Heart left ventricle (tissue), 16 donors: Measurements from ENCODE around the gene KHDC1L. TPM values are rescaled to one million over a fixed set of nuclear protein-coding genes. Genes with fewer than 3 reads are reported as not detected.

Experiments
- ATAC-seq, 4 donors: fragments of 200-7000 bp; cut with Tn5 transposase; one replicate each; pipeline ENCODE4 v1.9.1; 2020 to 2022; ENCODE audit warnings: moderate library complexity in 4 of 4, mild to moderate bottlenecking in 3 of 4, moderate number of reproducible peaks in 1 of 4
- DNase-seq, 5 donors: peaks; one replicate each; pipeline ENCODE4 v3.0.0-alpha.2; 2020
- H3K27ac ChIP-seq, 12 donors: fragments of 200-600 bp; sonication (generic) in 4 of 12; one replicate each; pipeline versions ENCODE4 v1.5.0 to v1.8.0; 2016 to 2022; ENCODE audit warnings: mild to moderate bottlenecking in 2 of 12
- H3K27me3 ChIP-seq, 9 donors: fragments of 200-600 bp; sonication (generic) in 2 of 9; one replicate each; pipeline versions ENCODE4 v1.5.1 to v1.8.0; 2016 to 2022; ENCODE audit warnings: mild to moderate bottlenecking in 3 of 9
- H3K36me3 ChIP-seq, 9 donors: fragments of 200-600 bp; sonication (generic) in 2 of 9; one replicate each; pipeline versions ENCODE4 v1.5.0 to v1.8.0; 2018 to 2022; ENCODE audit warnings: mild to moderate bottlenecking in 2 of 9
- H3K4me1 ChIP-seq, 12 donors: fragments of 200-600 bp; sonication (generic) in 4 of 12; one replicate each; pipeline versions ENCODE4 v1.5.0 to v1.8.0; 2016 to 2022; ENCODE audit warnings: mild to moderate bottlenecking in 3 of 12
- H3K4me3 ChIP-seq, 12 donors: fragments of 200-600 bp; sonication (generic) in 4 of 12; one replicate each; pipeline versions ENCODE4 v1.5.0 to v1.8.0; 2017 to 2022; ENCODE audit warnings: mild to moderate bottlenecking in 9 of 12, moderate library complexity in 4 of 12
- H3K9me3 ChIP-seq, 12 donors: fragments of 200-600 bp; sonication (generic) in 4 of 12; one replicate each; pipeline versions ENCODE4 v1.5.0 to v1.8.0; 2016 to 2022; ENCODE audit warnings: mild to moderate bottlenecking in 1 of 12
- POLR2A ChIP-seq, 2 donors: fragments of 450-650 bp; IDR thresholded peaks; one replicate each; pipeline ENCODE4 v1.6.1; 2017; ENCODE audit warnings: antibody characterized with exemption in 2 of 2, mild to moderate bottlenecking in 2 of 2, moderate library complexity in 2 of 2
- WGBS, 4 donors: extraction: QIAGEN DNeasy Blood & Tissue Kit in 2 of 4; methylation state at CpG; one replicate each; pipeline versions ENCODE4 v1.1.5 to v1.1.7; 2013 to 2018; 5-methylcytosine and 5-hydroxymethylcytosine counted together
- intact Hi-C, 10 donors: fragments of 100-400 bp; cut with DNase I; formaldehyde crosslinking; loops; one replicate each; pipeline versions ENCODE4 v1.11.1 to v1.14.2; 2022
- polyA plus RNA-seq, 2 donors: library from polyadenylated mRNA; stranded (reverse); fragments of 200-250 nt; gene quantifications; one replicate each; pipeline ENCODE4 v1.2.3, GENCODE V29; 2013
- total RNA-seq, 9 donors: library from RNA; depleted of rRNA in 2 of 9; stranded (reverse); fragments of >200 nt in 2 of 9; fragmentation: NEBNext Ultra II Directional in 3 of 9; extraction: Animal tissue kit (Norgen Biotek cat#: 25700) in 3 of 9; gene quantifications; one replicate each; pipeline versions ENCODE4 v1.1.0 to v1.2.4, GENCODE V29; 2016 to 2023
- TF ChIP-seq, protein P1 (sequence below), 12 donors: fragments of 200-600 bp; sonication (generic) in 4 of 12; IDR thresholded peaks; one replicate each; pipeline versions ENCODE4 v1.5.0 to v1.8.0; 2018 to 2022; ENCODE audit warnings: antibody characterized with exemption in 12 of 12, mild to moderate bottlenecking in 5 of 12
- donor health status: ischemic (EF 13 %, LVEDD 7.1; RV severe dilation, severe dysfunction).
- donor health status: healthy with polysubstance abuse.
- donor health status: DM: no; HTN: yes; CAD: no.
- donor health status: DM: no; HTN: no; CAD: no.
- donor health status: ischemic (EF 25% LVEDD 6.9; RV normal size, moderate dysfunction).
- donor health status: ischemic (EF 25% LVEDD 5.7; RV mildly dilated, moderate dysfunction).
- donor health status: healthy.
- donor health status: DM: yes; HTN: yes; CAD: no.
- donor health status: ischemic (EF 35%, LVEDD 5.7; RV mildly dilated, moderate dysfunction).
- donor health status: nonischemic (EF 11% LVEDD 7.7; RV severe dilation, severe dysfunction).
- donor health status: DM: yes; HTN: yes; CAD: no.
- donor health status: PGD.
- donor health status: ischemic (EF 29% LVEDD 5.4; RV normal size, mild dysfunction).
- donor health status: nonischemic (EF 23%, LVEDD 6.1; RV moderate dilation, normal function).

Gene KHDC1L
- total and polyA plus RNA-seq, 11 donors: not detected

DNA sequence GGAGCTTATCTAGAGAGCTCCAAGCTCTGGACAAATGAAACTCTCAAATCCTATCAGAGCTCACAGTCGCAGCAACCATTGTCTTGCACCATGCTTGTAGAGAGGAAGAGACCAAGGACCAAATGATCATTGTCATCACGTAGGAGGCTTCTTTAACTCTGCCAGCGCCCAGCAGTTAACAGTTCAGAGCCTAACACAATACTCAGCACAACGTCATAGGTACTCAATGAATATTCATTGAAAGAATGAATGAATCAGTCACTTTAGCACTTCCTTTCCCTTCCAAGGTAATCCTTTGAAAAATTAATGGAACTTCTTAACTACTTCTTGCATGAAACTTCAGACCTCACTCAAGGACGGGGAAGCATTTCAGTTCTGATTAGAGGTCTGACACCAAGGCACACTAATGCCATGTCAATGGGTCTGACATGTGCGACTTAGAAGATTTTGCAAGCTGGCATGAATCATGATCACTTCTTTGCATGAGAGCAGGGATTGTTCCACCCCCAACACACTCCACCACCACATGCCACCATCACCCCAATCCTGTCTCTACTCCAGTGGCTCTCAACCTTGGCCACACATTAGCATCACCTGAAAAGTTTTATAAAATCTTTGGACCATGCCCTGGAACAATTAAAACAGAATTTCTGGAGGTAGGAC is 45.1 kb downstream of the KHDC1L start:
- ATAC-seq: no peak
- DNase-seq: no peak
- H3K27ac ChIP-seq: no peak overlapping the region
- intact Hi-C loops: loop anchor here (2.0 to 5.0 kb wide), 2 partner anchors 767 to 768 kb away; no protein-coding TSS in a partner anchor
- H3K4me1 ChIP-seq: peaks cover 0 to 5% (median 0%) of the 10 kb centered on the region in 12 donors
- peaks cover 0 to 11% (median 3%) of the 10 kb centered on the region in 9 donors for H3K27me3 ChIP-seq
- no peak for TF ChIP-seq POLR2A (IDR thresholded peaks at IDR 0.05)
- TF ChIP-seq, protein P1, sequence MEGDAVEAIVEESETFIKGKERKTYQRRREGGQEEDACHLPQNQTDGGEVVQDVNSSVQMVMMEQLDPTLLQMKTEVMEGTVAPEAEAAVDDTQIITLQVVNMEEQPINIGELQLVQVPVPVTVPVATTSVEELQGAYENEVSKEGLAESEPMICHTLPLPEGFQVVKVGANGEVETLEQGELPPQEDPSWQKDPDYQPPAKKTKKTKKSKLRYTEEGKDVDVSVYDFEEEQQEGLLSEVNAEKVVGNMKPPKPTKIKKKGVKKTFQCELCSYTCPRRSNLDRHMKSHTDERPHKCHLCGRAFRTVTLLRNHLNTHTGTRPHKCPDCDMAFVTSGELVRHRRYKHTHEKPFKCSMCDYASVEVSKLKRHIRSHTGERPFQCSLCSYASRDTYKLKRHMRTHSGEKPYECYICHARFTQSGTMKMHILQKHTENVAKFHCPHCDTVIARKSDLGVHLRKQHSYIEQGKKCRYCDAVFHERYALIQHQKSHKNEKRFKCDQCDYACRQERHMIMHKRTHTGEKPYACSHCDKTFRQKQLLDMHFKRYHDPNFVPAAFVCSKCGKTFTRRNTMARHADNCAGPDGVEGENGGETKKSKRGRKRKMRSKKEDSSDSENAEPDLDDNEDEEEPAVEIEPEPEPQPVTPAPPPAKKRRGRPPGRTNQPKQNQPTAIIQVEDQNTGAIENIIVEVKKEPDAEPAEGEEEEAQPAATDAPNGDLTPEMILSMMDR (IDR thresholded peaks at IDR 0.05): no peak
- H3K4me3 ChIP-seq: no peak overlapping the region
- H3K9me3 ChIP-seq: no peaks in the 10 kb centered on the region
- H3K36me3 ChIP-seq: no peaks in the 10 kb centered on the region
- WGBS, 4 donors: 74 to 83% (median 76%) methylated on average over 6 of the region's 6 CpGs

GRCh38 chr6:73177221-73177944 is 47.9 kb downstream of the KHDC1L start:
- intact Hi-C loops: no loop called here
- TF ChIP-seq POLR2A (IDR thresholded peaks at IDR 0.05): no peak
- TF ChIP-seq, protein P1 (IDR thresholded peaks at IDR 0.05): no peak
- Histone ChIP-seq H3K27ac (no peak overlapping the region), H3K4me3 (no peak overlapping the region), H3K9me3 (no peaks in the 10 kb centered on the region), H3K4me1 (peaks cover 0 to 5% (median 0%) of the 10 kb centered on the region in 12 donors), H3K27me3 (peaks cover 0 to 10% (median 0%) of the 10 kb centered on the region in 9 donors), H3K36me3 (no peaks in the 10 kb centered on the region)
- no peak for DNase-seq
- no peak for ATAC-seq
- WGBS, 4 donors: 78 to 86% (median 82%) methylated on average over 5 of the region's 5 CpGs

DNA sequence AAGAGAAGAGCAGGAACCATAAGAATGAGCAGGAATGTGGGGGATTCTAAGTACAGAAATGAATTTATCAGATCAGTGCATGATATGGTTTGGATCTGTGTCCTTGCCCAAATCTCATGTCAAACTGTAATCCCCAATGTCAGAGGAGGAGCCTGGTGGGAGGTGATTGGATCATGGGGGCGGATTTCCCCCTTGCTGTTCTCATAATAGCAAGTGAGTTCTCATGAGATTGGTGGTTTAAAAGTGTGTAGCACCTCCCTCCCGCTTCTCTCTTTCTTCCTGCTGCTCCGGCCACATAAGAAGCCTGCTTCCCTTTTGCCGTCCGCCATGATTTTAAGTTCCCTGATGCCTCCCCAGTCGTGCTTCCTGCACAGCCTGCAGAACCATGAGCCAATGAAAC is 49.2 kb downstream of the KHDC1L start:
- ATAC-seq: no peak
- H3K4me3 ChIP-seq: no peak overlapping the region
- intact Hi-C loops: no loop called here
- H3K27me3 ChIP-seq: peaks cover 0 to 10% (median 0%) of the 10 kb centered on the region in 9 donors
- TF ChIP-seq, protein P1 (IDR thresholded peaks at IDR 0.05): no peak
- no peak for TF ChIP-seq POLR2A (IDR thresholded peaks at IDR 0.05)
- DNase-seq: no peak
- peaks cover 0 to 5% (median 0%) of the 10 kb centered on the region in 12 donors for H3K4me1 ChIP-seq
- 81 to 84% (median 83%) methylated on average over 6 of the region's 6 CpGs for WGBS, 4 donors
- no peak overlapping the region for H3K27ac ChIP-seq
- no peaks in the 10 kb centered on the region for H3K36me3 ChIP-seq
- no peaks in the 10 kb centered on the region for H3K9me3 ChIP-seq

DNA sequence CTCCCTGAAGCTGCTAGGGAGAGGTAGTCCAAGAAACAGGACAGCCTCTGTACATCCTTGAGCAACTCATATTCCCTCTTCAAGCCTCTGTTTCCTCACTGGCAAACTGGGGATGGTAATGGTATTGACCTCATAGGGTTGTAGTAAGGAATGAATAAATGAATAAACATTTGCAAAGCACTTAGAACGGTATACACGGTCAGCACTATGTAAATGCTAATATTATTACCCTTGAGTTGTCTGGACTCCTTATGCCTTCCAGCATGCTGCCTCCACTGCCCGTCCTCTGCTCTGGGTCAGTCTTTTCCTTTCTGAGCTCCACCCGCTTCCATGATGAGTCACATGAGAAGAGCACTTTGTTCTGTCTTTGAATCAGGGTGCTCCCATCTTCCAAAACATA is 50.6 kb downstream of the KHDC1L start:
- H3K27me3 ChIP-seq: peaks cover 0 to 10% (median 0%) of the 10 kb centered on the region in 9 donors
- H3K27ac ChIP-seq: no peak overlapping the region
- no peak overlapping the region for H3K4me3 ChIP-seq
- no peaks in the 10 kb centered on the region for H3K4me1 ChIP-seq
- TF ChIP-seq, protein P1 (IDR thresholded peaks at IDR 0.05): no peak
- no peak for TF ChIP-seq POLR2A (IDR thresholded peaks at IDR 0.05)
- DNase-seq (no peak), ATAC-seq (no peak)
- WGBS, 4 donors: 84 to 90% (median 89%) methylated on average over 4 of the region's 4 CpGs
- intact Hi-C loops: no loop called here
- H3K36me3 ChIP-seq: no peaks in the 10 kb centered on the region
- no peaks in the 10 kb centered on the region for H3K9me3 ChIP-seq
